ENCODE results near the gene ESPNL.

ESPNL gene

DNA sequence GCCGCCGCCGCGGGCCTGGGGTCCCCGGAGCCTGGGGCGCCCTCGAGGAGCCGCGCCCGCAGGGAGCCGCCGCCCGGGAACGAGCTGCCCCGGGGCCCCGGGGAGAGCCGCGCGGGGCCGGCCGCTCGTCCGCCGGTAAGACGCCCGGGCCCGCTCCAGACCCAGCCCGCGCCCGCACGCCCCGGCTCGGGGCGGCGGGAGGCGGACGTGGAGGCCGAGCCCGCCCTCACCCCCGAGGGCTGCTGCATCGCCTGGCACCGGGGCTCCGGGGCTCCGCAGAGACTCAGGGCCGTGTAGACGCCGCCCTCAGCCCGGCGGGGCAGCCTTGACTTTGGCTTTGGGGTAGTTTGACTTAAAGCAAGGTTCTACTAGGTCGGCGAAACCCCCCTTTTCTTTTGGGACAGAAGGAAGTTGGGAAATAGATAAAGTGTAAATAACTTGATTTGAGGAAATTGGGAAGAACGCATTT, 59.0 kb downstream of the ESPNL start:
- peak; percentile 52 to 69 for DNase-seq
- TF ChIP-seq GATA1 (IDR thresholded peaks at IDR 0.05; ENCODE audit: low read depth, low read length) (no peak), POLR2A (IDR thresholded peaks at IDR 0.05; ENCODE audit: low read length) (no peak)

DNA sequence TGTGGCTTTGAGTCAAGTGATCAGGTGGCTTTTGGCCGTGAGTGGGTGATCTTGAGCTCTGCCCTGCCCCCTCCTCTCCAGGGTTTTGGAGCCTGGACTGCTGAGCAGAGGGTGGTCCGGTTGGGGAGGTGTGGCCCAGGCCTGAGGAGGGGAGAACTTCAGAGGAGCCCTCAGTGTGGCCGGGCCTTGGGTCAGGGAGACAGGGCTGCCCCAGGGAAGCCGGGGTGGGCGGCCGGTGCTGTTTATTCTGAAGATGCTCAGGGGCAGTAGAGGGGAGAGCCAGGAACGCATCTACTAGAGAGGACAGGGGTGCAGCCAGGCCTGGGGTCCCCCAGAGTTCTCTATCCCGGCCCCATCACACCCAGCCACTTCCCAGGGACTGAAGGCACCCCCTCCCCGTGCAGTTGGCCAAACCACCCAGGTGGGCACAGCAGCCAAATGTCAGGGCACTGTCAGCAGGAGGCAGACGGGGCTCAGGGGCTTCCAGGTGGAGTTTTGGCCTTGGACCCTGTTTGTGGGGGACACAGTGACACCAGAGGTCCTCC, 59.6 kb downstream of the ESPNL start:
- TF ChIP-seq POLR2A (IDR thresholded peaks at IDR 0.05; ENCODE audit: low read length): peak; percentile 51
- no peak for TF ChIP-seq GATA1 (IDR thresholded peaks at IDR 0.05; ENCODE audit: low read depth, low read length)
- peak; percentile 44 to 69 for DNase-seq

DNA sequence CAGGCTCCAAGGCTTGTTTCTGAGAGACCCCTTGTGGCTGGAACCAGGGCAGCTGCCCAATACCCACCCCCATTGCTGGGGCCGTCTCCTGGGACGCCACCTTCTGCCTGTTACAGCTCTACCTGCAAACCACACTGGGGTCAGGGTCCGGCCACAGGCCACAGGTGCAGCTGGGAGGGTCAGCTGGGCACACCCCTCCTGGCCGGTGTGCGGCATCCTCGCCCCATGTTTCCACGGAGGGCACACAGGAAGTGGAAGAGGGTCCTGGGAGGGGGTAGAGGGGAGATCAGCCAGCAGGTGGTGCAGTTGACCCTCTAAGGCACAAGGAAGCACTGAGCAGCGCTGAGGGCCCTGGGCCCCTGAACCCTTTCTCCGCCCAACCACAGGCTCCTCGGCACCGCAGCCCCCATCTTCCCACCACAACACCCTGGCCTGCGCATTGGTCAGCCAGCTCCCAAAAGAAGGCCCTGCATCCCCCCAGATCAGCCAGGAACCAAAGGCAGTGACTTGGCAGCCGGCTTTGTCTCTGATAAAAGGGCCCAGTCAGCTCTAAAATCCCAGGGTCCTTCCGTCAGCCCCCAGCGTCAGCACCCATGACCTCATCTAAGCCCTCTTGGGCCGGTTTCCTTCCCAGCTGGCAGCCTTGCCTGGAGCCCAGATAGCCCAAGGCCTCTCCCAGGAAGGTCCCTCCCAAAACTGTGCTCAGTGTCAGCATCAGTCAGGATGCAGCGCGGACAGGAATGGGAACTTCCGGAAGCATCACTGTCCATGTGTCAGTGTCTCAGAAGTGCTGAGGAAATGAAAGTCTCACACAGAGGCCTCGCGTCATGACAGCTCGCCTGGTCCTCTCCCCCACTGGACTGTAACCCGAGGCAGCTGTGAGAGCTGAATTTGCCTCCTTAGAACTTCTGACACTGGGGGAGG, 60.3 kb downstream of the ESPNL start:
- DNase-seq: peak; percentile 72 to 79

DNA sequence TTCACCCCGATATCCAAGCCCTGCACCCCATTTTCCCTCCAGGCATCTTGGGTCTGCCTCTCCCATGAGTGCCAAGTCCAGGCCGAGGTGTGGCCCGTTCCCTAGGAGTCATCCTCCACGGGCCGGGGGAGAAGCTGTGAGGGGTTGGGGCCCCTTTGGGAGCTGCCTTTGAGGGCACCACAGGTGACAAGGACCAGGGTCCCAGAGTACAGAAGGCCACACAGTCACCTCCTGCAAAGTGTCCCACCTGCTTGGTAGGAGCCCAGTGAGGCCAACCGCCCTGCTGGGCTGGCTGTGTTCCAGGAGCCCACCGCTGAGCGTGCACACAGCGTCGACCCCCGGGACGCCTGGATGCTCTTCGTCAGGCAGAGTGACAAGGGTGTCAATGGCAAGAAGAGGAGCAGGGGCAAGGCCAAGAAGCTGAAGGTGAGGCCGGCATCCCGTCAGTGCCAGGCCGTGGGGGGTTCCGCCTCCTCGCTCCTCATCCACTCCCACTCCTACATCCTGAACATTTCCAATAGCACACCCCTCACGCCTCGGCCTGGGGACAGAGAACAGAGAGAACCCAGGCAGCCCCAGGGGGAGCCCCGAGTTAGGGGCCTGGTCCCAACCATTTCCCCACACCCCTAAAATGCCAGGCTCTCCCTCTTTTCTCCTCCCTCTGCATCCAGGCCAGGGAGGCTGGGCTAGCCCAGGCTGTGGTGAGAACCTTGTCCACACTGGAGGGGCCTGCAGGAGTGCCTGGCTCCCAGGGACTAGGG, 61.3 kb downstream of the ESPNL start:
- peak in 1 of 2 experiments; percentile 45 for DNase-seq
- TF ChIP-seq GATA1 (IDR thresholded peaks at IDR 0.05; ENCODE audit: low read depth, low read length) (no peak), POLR2A (IDR thresholded peaks at IDR 0.05; ENCODE audit: low read length) (peak; percentile 10)

More for the DNA sequence above, 60.3 kb downstream of the ESPNL start:
- TF ChIP-seq GATA1 (IDR thresholded peaks at IDR 0.05; ENCODE audit: low read depth, low read length): no peak
- no peak for TF ChIP-seq POLR2A (IDR thresholded peaks at IDR 0.05; ENCODE audit: low read length)

DNA sequence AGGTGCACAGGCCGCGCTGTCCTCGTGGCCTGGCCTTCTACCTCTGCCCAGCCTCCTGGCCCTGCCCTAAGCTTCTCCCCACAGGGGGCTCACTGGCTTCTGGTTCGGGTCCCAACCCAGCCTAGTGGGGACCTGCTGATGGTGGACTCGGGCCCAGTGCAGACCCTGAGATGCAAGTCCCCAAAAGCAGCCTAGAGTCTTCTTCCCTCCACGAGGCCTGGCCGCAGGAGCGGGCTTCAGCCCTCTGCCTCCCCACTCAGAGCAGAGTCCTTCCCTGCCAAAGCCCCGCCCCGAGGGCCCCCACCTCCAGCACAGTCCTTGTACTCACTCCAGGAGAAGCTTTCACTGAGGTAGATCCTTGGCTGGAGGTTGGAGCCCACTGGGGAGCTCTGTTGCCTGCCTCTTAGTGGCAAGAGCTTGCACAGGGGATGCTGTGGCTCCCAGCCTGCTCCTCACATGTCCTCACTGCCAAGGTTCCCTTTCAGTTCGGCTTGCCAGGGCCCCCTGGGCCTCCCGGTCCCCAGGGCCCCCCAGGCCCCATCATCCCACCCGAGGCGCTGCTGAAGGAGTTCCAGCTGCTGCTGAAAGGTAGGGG, 62.2 kb downstream of the ESPNL start:
- no peak for TF ChIP-seq POLR2A (IDR thresholded peaks at IDR 0.05; ENCODE audit: low read length)
- TF ChIP-seq GATA1 (IDR thresholded peaks at IDR 0.05; ENCODE audit: low read depth, low read length): no peak
- peak; percentile 57 to 65 for DNase-seq

DNA sequence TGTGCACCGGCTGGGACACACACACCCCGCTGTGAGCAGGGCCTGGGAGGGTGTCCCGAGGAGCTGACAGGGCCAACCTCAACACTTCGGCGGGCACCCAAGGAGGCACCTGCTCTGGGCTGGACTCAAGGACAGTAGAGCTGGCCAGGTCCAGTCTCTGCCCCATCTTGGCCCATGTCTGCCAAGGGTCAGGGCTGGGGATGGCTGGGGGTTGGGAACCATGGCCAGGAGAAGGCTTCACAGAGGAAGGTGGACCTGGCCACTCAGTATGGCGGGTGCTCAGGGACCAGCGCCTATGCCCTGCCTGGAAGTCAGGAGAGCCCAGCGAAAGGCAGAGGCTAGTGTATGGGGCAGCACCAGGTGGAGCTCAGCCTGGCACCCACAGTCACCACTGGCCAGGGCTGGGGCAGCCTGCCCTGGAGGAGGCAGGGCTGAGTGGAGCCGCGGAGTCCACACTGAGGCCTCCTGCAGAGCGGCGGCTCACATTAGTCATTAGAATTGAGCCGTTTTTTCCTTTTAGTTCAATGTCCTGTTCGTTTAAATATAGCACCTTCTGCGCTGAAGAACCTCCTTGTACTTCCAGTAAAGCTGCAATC, 62.8 kb downstream of the ESPNL start:
- peak; percentile 58 to 71 for DNase-seq
- no peak for TF ChIP-seq GATA1 (IDR thresholded peaks at IDR 0.05; ENCODE audit: low read depth, low read length)
- TF ChIP-seq POLR2A (IDR thresholded peaks at IDR 0.05; ENCODE audit: low read length): no peak

DNA sequence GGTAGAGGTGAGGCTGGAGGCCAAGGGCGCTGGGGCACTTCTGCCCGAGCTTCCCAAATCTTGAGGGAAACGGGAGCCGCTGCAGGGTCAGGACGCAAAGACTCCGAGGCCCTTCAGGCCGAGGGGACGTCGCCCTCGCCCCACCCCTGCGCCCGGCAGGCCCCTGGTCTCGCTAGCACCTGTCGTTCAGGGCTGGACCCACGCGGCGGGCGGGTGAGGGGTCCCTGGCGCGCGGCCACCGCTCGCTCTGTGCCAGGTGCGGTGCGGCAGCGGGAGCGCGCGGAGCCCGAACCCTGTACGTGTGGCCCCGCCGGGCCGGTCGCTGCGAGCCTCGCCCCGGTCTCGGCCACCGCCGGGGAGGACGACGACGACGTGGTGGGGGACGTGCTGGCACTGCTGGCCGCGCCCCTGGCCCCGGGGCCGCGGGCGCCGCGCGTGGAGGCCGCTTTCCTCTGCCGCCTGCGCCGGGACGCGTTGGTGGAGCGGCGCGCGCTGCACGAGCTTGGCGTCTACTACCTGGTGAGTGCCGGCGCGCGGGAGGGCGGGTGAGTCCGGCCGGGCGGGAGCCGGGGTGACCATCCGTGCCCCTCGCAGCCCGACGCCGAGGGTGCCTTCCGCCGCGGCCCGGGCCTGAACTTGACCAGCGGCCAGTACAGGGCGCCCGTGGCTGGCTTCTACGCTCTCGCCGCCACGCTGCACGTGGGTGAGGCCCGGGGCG, 63.5 kb downstream of the ESPNL start:
- TF ChIP-seq POLR2A (IDR thresholded peaks at IDR 0.05; ENCODE audit: low read length): peak; percentile 53
- no peak for TF ChIP-seq GATA1 (IDR thresholded peaks at IDR 0.05; ENCODE audit: low read depth, low read length)
- peak; percentile 58 to 73 for DNase-seq

DNA sequence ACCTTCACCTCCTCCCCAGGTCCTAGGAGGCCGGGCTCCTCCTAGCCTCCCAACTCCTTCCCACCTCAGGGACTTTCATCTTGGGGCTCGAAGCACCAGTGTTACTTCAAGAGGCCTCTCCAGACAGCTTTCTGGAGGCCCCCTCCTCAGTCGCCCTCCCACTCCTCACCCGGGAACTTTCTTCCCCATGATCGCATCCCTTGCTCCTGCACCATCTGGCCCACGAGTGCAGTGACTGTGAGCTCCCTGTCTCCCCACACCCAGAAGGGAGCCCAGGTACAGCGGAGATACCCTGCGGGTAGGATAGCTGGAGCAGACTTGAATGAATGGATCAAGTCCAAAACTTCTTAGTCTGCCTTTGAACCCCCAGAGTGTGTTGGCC, 64.8 kb downstream of the ESPNL start:
- DNase-seq: peak in 1 of 2 experiments; percentile 49

DNA sequence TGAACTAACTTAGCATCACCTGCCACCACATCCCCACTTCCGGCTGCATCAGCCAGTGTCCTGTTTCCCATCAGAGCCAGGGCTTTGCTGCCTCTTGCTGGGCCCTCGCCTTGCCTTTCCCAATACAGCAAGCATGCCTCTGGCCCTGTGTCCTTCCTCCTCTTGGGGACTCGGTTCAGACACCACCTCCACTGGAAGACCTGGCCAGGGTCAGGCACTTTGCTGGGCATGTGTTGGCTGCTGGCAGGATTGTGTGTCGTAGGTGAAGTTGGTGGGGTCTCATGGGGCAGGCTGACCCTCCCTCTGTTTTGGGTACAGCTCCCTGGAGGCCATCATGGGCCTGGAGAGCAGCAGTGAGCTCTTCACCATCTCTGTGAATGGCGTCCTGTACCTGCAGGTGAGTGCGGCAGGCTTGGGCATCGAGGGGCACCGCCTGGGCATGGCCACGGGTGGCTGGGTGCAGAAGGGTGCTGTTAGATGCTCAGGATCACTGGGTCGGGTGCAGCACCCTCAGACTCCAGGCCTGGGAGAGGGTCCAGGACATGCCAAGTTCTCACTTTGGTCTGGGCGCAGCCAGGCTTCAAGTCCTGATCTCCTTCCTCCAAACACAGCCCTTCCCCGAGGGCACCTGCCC, 65.3 kb downstream of the ESPNL start:
- TF ChIP-seq GATA1 (IDR thresholded peaks at IDR 0.05; ENCODE audit: low read depth, low read length) (no peak), POLR2A (IDR thresholded peaks at IDR 0.05; ENCODE audit: low read length) (no peak)
- peak in 1 of 2 experiments; percentile 49 for DNase-seq

More for the DNA sequence above, 64.8 kb downstream of the ESPNL start:
- no peak for TF ChIP-seq POLR2A (IDR thresholded peaks at IDR 0.05; ENCODE audit: low read length)

DNA sequence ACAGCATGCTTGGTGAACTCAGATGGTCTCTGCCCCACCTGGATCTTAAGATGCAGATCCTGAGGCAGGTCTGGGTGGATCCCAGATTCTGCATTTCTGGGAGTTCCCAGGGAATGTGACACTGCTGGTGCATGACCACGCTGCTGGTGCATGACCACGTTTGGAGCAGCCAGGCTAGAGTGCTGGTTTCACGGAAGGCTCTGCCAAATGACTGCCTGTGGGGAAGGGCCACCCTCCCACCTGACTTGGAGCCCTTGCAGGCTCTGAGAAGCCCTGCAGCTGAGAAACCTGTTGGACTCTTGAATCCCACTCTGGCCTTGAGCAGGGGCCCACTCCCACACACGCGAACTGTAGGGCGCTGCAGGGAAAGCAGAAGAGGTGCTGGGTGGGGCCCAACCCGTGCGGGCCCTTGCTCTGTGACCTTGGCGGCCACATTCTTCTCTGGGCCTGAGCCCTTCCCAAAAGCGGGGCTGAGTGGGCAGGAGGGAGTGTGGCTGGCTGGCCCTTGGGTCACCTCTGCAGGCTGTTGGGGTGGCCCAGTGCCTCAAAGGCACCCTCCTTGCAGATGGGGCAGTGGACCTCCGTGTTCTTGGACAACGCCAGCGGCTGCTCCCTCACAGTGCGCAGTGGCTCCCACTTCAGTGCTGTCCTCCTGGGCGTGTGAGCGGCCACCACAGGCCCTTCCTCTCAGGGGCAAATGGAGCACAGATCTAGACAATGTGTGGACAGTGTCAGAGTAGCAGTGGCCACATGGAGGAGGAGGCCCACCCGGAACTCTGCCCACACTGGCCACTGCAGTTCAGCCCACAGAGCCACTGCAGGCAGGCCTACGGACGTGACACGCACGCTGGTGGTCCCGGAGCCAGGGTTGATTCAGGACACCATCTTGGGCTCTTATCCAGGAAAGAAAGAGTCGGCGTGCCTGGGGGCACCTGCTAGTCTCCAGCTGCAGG, 66.5 kb downstream of the ESPNL start:
- no peak for TF ChIP-seq GATA1 (IDR thresholded peaks at IDR 0.05; ENCODE audit: low read depth, low read length)
- no peak for TF ChIP-seq POLR2A (IDR thresholded peaks at IDR 0.05; ENCODE audit: low read length)
- DNase-seq: peak; percentile 49 to 55

DNA sequence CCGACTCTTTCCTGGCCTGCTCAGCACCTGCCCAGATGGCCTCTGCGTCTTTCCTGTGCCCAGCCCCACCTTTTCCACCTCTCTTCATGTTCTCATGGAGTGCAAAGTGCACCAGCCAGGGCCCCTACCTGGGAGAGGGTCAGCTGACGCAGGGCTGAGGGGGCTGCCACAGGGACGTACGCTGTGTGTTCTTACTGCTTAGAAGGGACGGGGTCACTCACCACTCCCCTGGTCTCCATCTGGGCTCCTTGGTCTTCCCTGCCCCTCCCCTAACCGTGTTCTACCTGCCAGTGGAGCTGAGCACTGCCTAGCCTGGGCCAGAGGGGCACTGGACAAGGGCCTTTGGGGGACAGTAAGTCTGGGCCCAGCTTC, 67.2 kb downstream of the ESPNL start:
- TF ChIP-seq GATA1 (IDR thresholded peaks at IDR 0.05; ENCODE audit: low read depth, low read length): no peak
- no peak for TF ChIP-seq POLR2A (IDR thresholded peaks at IDR 0.05; ENCODE audit: low read length)
- DNase-seq: no peak
